Trophoblast cell (in vitro differentiated cells and primary cell): ENCODE measurements around the gene MRPL14.
A peak's percentile ranks its signal among the peaks of the same experiment; 100 is the strongest.

Experiments used
- DNase-seq, 2 donors: peaks; one replicate each; pipeline ENCODE4 v3.0.0-alpha.2; 2016
- H2AFZ ChIP-seq: 2 replicates; pipeline ENCODE4 v1.6.1; 2013; ENCODE audit warnings: low read length, moderate library complexity, mild to moderate bottlenecking; ENCODE audit not compliant: insufficient read depth, poor library complexity
- H2AK5ac ChIP-seq: 2 replicates; pipeline ENCODE4 v1.6.1; 2013; ENCODE audit warnings: mild to moderate bottlenecking, low read length
- H2BK120ac ChIP-seq: 2 replicates; pipeline ENCODE4 v1.6.1; 2013; ENCODE audit warnings: low read length, mild to moderate bottlenecking, moderate library complexity; ENCODE audit not compliant: insufficient read depth, poor library complexity
- H2BK12ac ChIP-seq: 2 replicates; pipeline ENCODE4 v1.6.1; 2013; ENCODE audit warnings: mild to moderate bottlenecking, low read length, moderate library complexity
- H2BK5ac ChIP-seq: 2 replicates; pipeline ENCODE4 v1.6.1; 2013; ENCODE audit warnings: low read length, low read depth, moderate library complexity, mild to moderate bottlenecking; ENCODE audit not compliant: poor library complexity
- H3K14ac ChIP-seq: 2 replicates; pipeline ENCODE4 v1.6.1; 2013; ENCODE audit warnings: mild to moderate bottlenecking, low read length
- H3K18ac ChIP-seq: 2 replicates; pipeline ENCODE4 v1.6.1; 2013; ENCODE audit warnings: mild to moderate bottlenecking, low read length
- H3K23ac ChIP-seq: 2 replicates; pipeline ENCODE4 v1.6.1; 2013; ENCODE audit warnings: low read length
- H3K27ac ChIP-seq: 2 replicates; pipeline ENCODE4 v1.5.1; 2013; ENCODE audit warnings: low read depth, mild to moderate bottlenecking, inconsistent platforms, low read length, moderate library complexity
- H3K27me3 ChIP-seq: 2 replicates; pipeline ENCODE4 v1.6.1; 2013; ENCODE audit warnings: inconsistent platforms, mild to moderate bottlenecking, low read length, moderate library complexity; ENCODE audit not compliant: insufficient read depth
- H3K36me3 ChIP-seq, 2 experiments: 1 replicate in 1 of 2; 2 replicates in 1 of 2; pipeline ENCODE4 v1.6.1; 2013; ENCODE audit warnings: low read length in 2 of 2, mild to moderate bottlenecking in 2 of 2, moderate library complexity in 1 of 2; ENCODE audit not compliant: insufficient read depth in 2 of 2, control insufficient read depth in 1 of 2
- H3K4ac ChIP-seq: 2 replicates; pipeline ENCODE4 v1.6.1; 2013; ENCODE audit warnings: low read depth, mild to moderate bottlenecking, low read length, moderate library complexity
- H3K4me1 ChIP-seq, 2 experiments: 1 replicate in 1 of 2; 2 replicates in 1 of 2; pipeline ENCODE4 v1.6.1; 2013; ENCODE audit warnings: low read length in 2 of 2, mild to moderate bottlenecking in 2 of 2, moderate library complexity in 1 of 2; ENCODE audit not compliant: insufficient read depth in 2 of 2, control insufficient read depth in 1 of 2
- H3K4me2 ChIP-seq: 2 replicates; pipeline ENCODE4 v1.6.1; 2013; ENCODE audit warnings: inconsistent platforms, mild to moderate bottlenecking, low read length, moderate library complexity
- H3K4me3 ChIP-seq: 2 replicates; pipeline ENCODE4 v1.5.1; 2013; ENCODE audit warnings: mild to moderate bottlenecking, low read depth, low read length, inconsistent platforms
- H3K79me1 ChIP-seq: one replicate; pipeline ENCODE4 v1.6.1; 2013; ENCODE audit warnings: low read length
- H3K79me2 ChIP-seq: 2 replicates; pipeline ENCODE4 v1.6.1; 2013; ENCODE audit warnings: low read length, mild to moderate bottlenecking; ENCODE audit not compliant: control insufficient read depth, insufficient read depth, poor library complexity
- H3K9ac ChIP-seq: 2 replicates; pipeline ENCODE4 v1.6.1; 2013; ENCODE audit warnings: mild to moderate bottlenecking, low read length
- H3K9me3 ChIP-seq: 2 replicates; pipeline ENCODE4 v1.6.1; 2013; ENCODE audit warnings: low read depth, mild to moderate bottlenecking, control low read depth, inconsistent platforms, low read length; ENCODE audit not compliant: insufficient read depth
- H4K12ac ChIP-seq: 2 replicates; pipeline ENCODE4 v1.6.1; 2013; ENCODE audit warnings: low read depth, mild to moderate bottlenecking, low read length, moderate library complexity
- H4K8ac ChIP-seq: 2 replicates; pipeline ENCODE4 v1.6.1; 2013; ENCODE audit warnings: low read depth, mild to moderate bottlenecking, low read length, moderate library complexity
- H4K91ac ChIP-seq: one replicate; pipeline ENCODE4 v1.6.1; 2013; ENCODE audit warnings: low read depth, mild to moderate bottlenecking, low read length, moderate library complexity
- WGBS: extraction: QIAGEN DNeasy Blood & Tissue Kit; methylation state at CpG from one replicate; pipeline ENCODE4 v1.1.7; 2013; ENCODE audit warnings: missing lambda C conversion rate; ENCODE audit not compliant: insufficient read length, insufficient coverage; ENCODE audit errors: extremely low coverage; 5-methylcytosine and 5-hydroxymethylcytosine counted together

The MRPL14 gene

GRCh38 chr6:44169886-44170570 lies 42.8 kb upstream of the MRPL14 start:
- Histone ChIP-seq H2AK5ac (no peak overlapping the region), H2BK12ac (no peak overlapping the region), H2BK120ac (no peak overlapping the region), H3K36me3 (no peaks in the 10 kb centered on the region), H2BK5ac (no peak overlapping the region), H3K4ac (no peak overlapping the region), H3K79me2 (no peaks in the 10 kb centered on the region), H4K8ac (no peak overlapping the region), H3K27me3 (no peaks in the 10 kb centered on the region), H3K23ac (no peak overlapping the region), H3K4me2 (no peak overlapping the region), H3K14ac (no peak overlapping the region), H3K9ac (no peak overlapping the region), H3K27ac (no peak overlapping the region), H3K9me3 (no peaks in the 10 kb centered on the region), H2AFZ (no peak overlapping the region), H4K12ac (no peak overlapping the region), H3K18ac (no peak overlapping the region), H3K79me1 (peaks cover 4% of the 10 kb centered on the region), H4K91ac (no peak overlapping the region), H3K4me3 (no peak overlapping the region), H3K4me1 (peaks cover 8 to 12% of the 10 kb centered on the region in 2 experiments)
- DNase-seq, result no peak
- WGBS, result no CpG with 5 or more reads among the region's 10 CpGs

- Histone ChIP-seq H3K18ac (no peak overlapping the region), H3K9me3 (no peaks in the 10 kb centered on the region), H3K27ac (no peak overlapping the region), H3K23ac (no peak overlapping the region), H3K14ac (no peak overlapping the region), H2BK12ac (no peak overlapping the region), H3K4me3 (no peak overlapping the region), H4K12ac (no peak overlapping the region), H3K4ac (no peak overlapping the region), H2AFZ (no peak overlapping the region), H3K79me1 (peaks cover 4% of the 10 kb centered on the region), H3K4me1 (peaks cover 8 to 12% of the 10 kb centered on the region in 2 experiments), H3K9ac (no peak overlapping the region), H3K4me2 (no peak overlapping the region), H3K36me3 (no peaks in the 10 kb centered on the region), H4K8ac (no peak overlapping the region), H2BK120ac (no peak overlapping the region), H3K27me3 (no peaks in the 10 kb centered on the region), H2AK5ac (no peak overlapping the region), H3K79me2 (no peaks in the 10 kb centered on the region), H4K91ac (no peak overlapping the region), H2BK5ac (no peak overlapping the region)
- WGBS, result no CpG with 5 or more reads among the region's 9 CpGs
- DNase-seq, result no peak
Observed at GRCh38 chr6:44169154-44169553, 41.9 kb upstream of the MRPL14 start.

DNA sequence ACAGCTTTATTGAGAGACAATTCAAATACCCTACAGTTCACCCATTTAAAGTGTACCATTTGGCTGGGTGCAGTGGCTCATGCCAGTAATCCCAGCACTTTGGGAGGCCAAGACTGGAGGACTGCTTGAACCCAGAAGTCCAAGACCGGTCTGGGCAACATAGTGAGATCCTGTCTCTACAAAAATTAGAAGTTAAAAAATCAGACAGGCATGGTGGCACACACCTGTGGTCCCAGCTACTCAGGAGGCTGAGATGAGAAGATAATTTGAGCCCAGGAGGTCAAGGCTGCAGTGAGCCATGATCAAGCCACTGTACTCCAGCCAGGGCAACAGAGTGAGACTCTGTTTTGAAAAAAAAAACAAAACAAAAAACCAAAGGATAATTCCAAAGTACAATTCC lies 40.3 kb upstream of the MRPL14 start:
- no peak overlapping the region for H4K91ac ChIP-seq
- peaks cover 4% of the 10 kb centered on the region for H3K79me1 ChIP-seq
- H4K8ac ChIP-seq, result no peak overlapping the region
- no peak overlapping the region for H3K9ac ChIP-seq
- H2BK5ac ChIP-seq, result no peak overlapping the region
- no peak overlapping the region for H4K12ac ChIP-seq
- no peak overlapping the region for H3K18ac ChIP-seq
- no peak overlapping the region for H3K4me3 ChIP-seq
- H2BK12ac ChIP-seq, result no peak overlapping the region
- H3K27me3 ChIP-seq, result no peaks in the 10 kb centered on the region
- H2BK120ac ChIP-seq, result no peak overlapping the region
- no peaks in the 10 kb centered on the region for H3K36me3 ChIP-seq
- H3K4me1 ChIP-seq, result peaks cover 8 to 10% of the 10 kb centered on the region in 2 experiments
- H3K23ac ChIP-seq, result no peak overlapping the region
- no peak overlapping the region for H2AK5ac ChIP-seq
- H3K79me2 ChIP-seq, result no peaks in the 10 kb centered on the region
- no CpG with 5 or more reads among the region's 1 CpG for WGBS
- H3K4ac ChIP-seq, result no peak overlapping the region
- DNase-seq, result no peak
- no peak overlapping the region for H3K27ac ChIP-seq
- no peak overlapping the region for H3K4me2 ChIP-seq
- H3K14ac ChIP-seq, result no peak overlapping the region
- no peaks in the 10 kb centered on the region for H3K9me3 ChIP-seq
- no peak overlapping the region for H2AFZ ChIP-seq

GRCh38 chr6:44166591-44167184 lies 39.4 kb upstream of the MRPL14 start:
- Histone ChIP-seq H2BK12ac (peak overlapping the region; percentile 26), H3K4me2 (no peak overlapping the region), H4K8ac (peak overlapping the region; percentile 31), H2BK5ac (no peak overlapping the region), H3K9me3 (no peaks in the 10 kb centered on the region), H3K27ac (no peak overlapping the region), H4K91ac (peak overlapping the region; percentile 52), H3K18ac (no peak overlapping the region), H3K4me1 (peaks cover 8 to 10% of the 10 kb centered on the region in 2 experiments), H3K79me1 (peaks cover 4% of the 10 kb centered on the region), H2AK5ac (no peak overlapping the region), H4K12ac (no peak overlapping the region), H3K14ac (peak overlapping the region; percentile 14), H3K79me2 (no peaks in the 10 kb centered on the region), H3K4ac (no peak overlapping the region), H3K27me3 (no peaks in the 10 kb centered on the region), H2BK120ac (no peak overlapping the region), H3K23ac (no peak overlapping the region), H3K36me3 (no peaks in the 10 kb centered on the region), H2AFZ (no peak overlapping the region), H3K4me3 (no peak overlapping the region), H3K9ac (no peak overlapping the region)
- peak in 1 of 2 donors; percentile 27 for DNase-seq
- WGBS, result no CpG with 5 or more reads among the region's 16 CpGs
